Measurements from ENCODE around the gene LRRC26. TPM values are rescaled to one million over a fixed set of nuclear protein-coding genes. Genes with fewer than 3 reads are reported as not detected.

The LRRC26 gene
- total and polyA plus RNA-seq, 2 of the 13 experiments (the other 11 are each of a cell fraction or from before 2014, with no cell fraction given), result not detected

GRCh38 chr9:137158625-137159024 is 11.2 kb downstream of the LRRC26 start:
- FAIRE-seq (no peak), DNase-seq (ENCODE audit: low spot score) (no peak), ATAC-seq (no peak)
- H3K9ac ChIP-seq (ENCODE audit: insufficient read depth, low read depth, low read length), result no peak overlapping the region
- H3K9me3 ChIP-seq (ENCODE audit: low read length), result no peaks in the 10 kb centered on the region
- in situ Hi-C loops (cut with HindIII; ENCODE audit: extremely low pct_ligation_motif_present, low pct_unique_long_range_greater_than_20kb), result no loop called here
- no TSS peak for BruUV-seq (replicated peaks)
- no peaks in the 10 kb centered on the region for H3K4me1 ChIP-seq (ENCODE audit: insufficient read depth, low read length)
- CTCF ChIA-PET (ENCODE audit: low intra/inter-chr PET ratio, low total read pairs), result no interaction called here
- no peak overlapping the region for H3K27ac ChIP-seq (ENCODE audit: extremely low read length, insufficient read depth, low read length)
- WGBS (ENCODE audit: low lambda C conversion rate), result no CpG with 5 or more reads among the region's 4 CpGs
- intact Hi-C loops (cut with micrococcal nuclease; ENCODE audit: unreplicated experiment), result no loop called here
- H3K27me3 ChIP-seq (ENCODE audit: control insufficient read depth in 1 of 2, insufficient read depth in 2 of 2, low read length in 2 of 2), result peaks cover 13 to 66% of the 10 kb centered on the region in 2 experiments; a peak in 4 of 5 replicates
- no peaks in the 10 kb centered on the region for H3K79me2 ChIP-seq (ENCODE audit: insufficient read depth, low read length)
- H4K20me1 ChIP-seq (ENCODE audit: insufficient read depth, low read length), result no peaks in the 10 kb centered on the region
- H3K4me2 ChIP-seq (ENCODE audit: low read depth, low read length), result no peak overlapping the region
- POLR2A ChIA-PET, result no interaction called here
- no peaks in the 10 kb centered on the region for H3K36me3 ChIP-seq (replicated peaks in 1 of 2; ENCODE audit: control insufficient read depth in 1 of 2, insufficient read depth in 2 of 2, low read length in 2 of 2)
- TF ChIP-seq MEF2D (CRISPR knock-in tag; IDR thresholded peaks at IDR 0.05) (no peak), ATF6 (CRISPR knock-in tag; conservative IDR thresholded peaks at IDR 0.05) (no peak), ZNF382 (CRISPR knock-in tag; IDR thresholded peaks at IDR 0.05; ENCODE audit: borderline replicate concordance) (no peak), ELF4 (CRISPR knock-in tag; IDR thresholded peaks at IDR 0.05; ENCODE audit: borderline replicate concordance) (no peak), ZBTB46 (CRISPR knock-in tag; IDR thresholded peaks at IDR 0.05; ENCODE audit: borderline replicate concordance) (no peak), WIZ (CRISPR knock-in tag; IDR thresholded peaks at IDR 0.05) (no peak), ZNF614 (CRISPR knock-in tag; IDR thresholded peaks at IDR 0.05; ENCODE audit: borderline replicate concordance) (no peak), POGK (CRISPR knock-in tag; conservative IDR thresholded peaks at IDR 0.05) (no peak), ELF3 (CRISPR knock-in tag; IDR thresholded peaks at IDR 0.05) (no peak), ZBTB7A (CRISPR knock-in tag; IDR thresholded peaks at IDR 0.05) (no peak), KDM4B (CRISPR knock-in tag; IDR thresholded peaks at IDR 0.05) (no peak), ZBTB26 (CRISPR knock-in tag; IDR thresholded peaks at IDR 0.05; ENCODE audit: borderline replicate concordance) (no peak), IKZF5 (CRISPR knock-in tag; IDR thresholded peaks at IDR 0.05) (no peak), NFATC3 (CRISPR knock-in tag; IDR thresholded peaks at IDR 0.05) (no peak), PTBP1 (IDR thresholded peaks at IDR 0.05; ENCODE audit: low read depth, low read length, poor library complexity, severe bottlenecking) (no peak)
- H2AFZ ChIP-seq (ENCODE audit: low read length), result no peak overlapping the region
- no peak overlapping the region for H3K4me3 ChIP-seq (replicated peaks in 1 of 3; ENCODE audit: insufficient read depth in 1 of 3, low read depth in 2 of 3, low read length in 3 of 3)

All from HepG2 (cell line).